HepG2 (cell line): Measurements from ENCODE around the gene SPSB2. TPM values are rescaled to one million over a fixed set of nuclear protein-coding genes. Genes with fewer than 3 reads are reported as not detected.

Experiments used
- CBX2 ChIP-seq, 2 experiments: fragments of 200-600 bp in 1 of 2; sonication (generic); formaldehyde crosslinking in 1 of 2; IDR thresholded peaks; 2 replicates each; pipeline versions ENCODE4 v1.7.0 to v1.8.1; 2018 to 2022; ENCODE audit warnings: low read depth in 2 of 2, low read length in 1 of 2, mild to moderate bottlenecking in 1 of 2, missing genetic modification reagents in 1 of 2
- CSRNP2 ChIP-seq: sonication (generic); formaldehyde crosslinking; conservative IDR thresholded peaks from 2 replicates; pipeline ENCODE4 v1.8.0; 2022; ENCODE audit warnings: low read depth, missing genetic modification reagents
- DZIP1 ChIP-seq: sonication (generic); formaldehyde crosslinking; IDR thresholded peaks from 2 replicates; pipeline ENCODE4 v1.5.0; 2020; ENCODE audit warnings: mild to moderate bottlenecking, missing genetic modification reagents
- FOSL1 ChIP-seq: sonication (generic); formaldehyde crosslinking; IDR thresholded peaks from 2 replicates; pipeline ENCODE4 v1.9.0; 2021; ENCODE audit warnings: missing genetic modification reagents, borderline replicate concordance
- GATAD1 ChIP-seq: IDR thresholded peaks from 2 replicates; pipeline ENCODE4 v1.6.1; 2016; ENCODE audit warnings: missing genetic modification reagents, missing compliant biosample characterization
- GLI4 ChIP-seq: sonication (generic); formaldehyde crosslinking; IDR thresholded peaks from 2 replicates; pipeline ENCODE4 v1.5.1; 2020; ENCODE audit warnings: missing genetic modification reagents, mild to moderate bottlenecking, moderate library complexity, borderline replicate concordance
- HDAC2 ChIP-seq: sonication (generic); formaldehyde crosslinking; IDR thresholded peaks from 2 replicates; pipeline ENCODE4 v1.4.0; 2020; ENCODE audit warnings: missing genetic modification reagents
- MATR3 ChIP-seq: sonication (generic); formaldehyde crosslinking; IDR thresholded peaks from 2 replicates; pipeline ENCODE4 v1.4.0; 2020; ENCODE audit warnings: missing genetic modification reagents
- NFIB ChIP-seq: sonication (generic); formaldehyde crosslinking; IDR thresholded peaks from 2 replicates; pipeline ENCODE4 v1.9.0; 2021; ENCODE audit warnings: missing genetic modification reagents, mild to moderate bottlenecking, borderline replicate concordance
- PCBP2 ChIP-seq: fragments of 200-400 bp; formaldehyde crosslinking; optimal IDR thresholded peaks from 2 replicates; pipeline ENCODE3; 2018; ENCODE audit warnings: low read length, low read depth; ENCODE audit not compliant: poor library complexity, severe bottlenecking
- POLR2G ChIP-seq: fragments of 200-400 bp; formaldehyde crosslinking; IDR thresholded peaks from 2 replicates; pipeline ENCODE4 v1.6.1; 2018; ENCODE audit warnings: mild to moderate bottlenecking, low read depth, low read length, moderate library complexity
- RFXANK ChIP-seq: IDR thresholded peaks from 2 replicates; pipeline ENCODE4 v1.6.1; 2016
- SNAI1 ChIP-seq: sonication (generic); formaldehyde crosslinking; IDR thresholded peaks from 2 replicates; pipeline ENCODE4 v1.5.0; 2020; ENCODE audit warnings: mild to moderate bottlenecking, missing genetic modification reagents, borderline replicate concordance
- SP140L ChIP-seq: sonication (generic); formaldehyde crosslinking; IDR thresholded peaks from 2 replicates; pipeline ENCODE4 v1.4.0; 2020; ENCODE audit warnings: missing genetic modification reagents, borderline replicate concordance
- SSRP1 ChIP-seq: IDR thresholded peaks from 2 replicates; pipeline ENCODE4 v1.6.1; 2016; ENCODE audit warnings: control low read depth
- ZC3H13 ChIP-seq: sonication (generic); formaldehyde crosslinking; IDR thresholded peaks from 2 replicates; pipeline ENCODE4 v1.8.1; 2023; ENCODE audit warnings: mild to moderate bottlenecking, missing genetic modification reagents, moderate library complexity
- ZFP90 ChIP-seq: sonication (generic); formaldehyde crosslinking; IDR thresholded peaks from 2 replicates; pipeline ENCODE4 v1.8.0; 2022; ENCODE audit warnings: missing genetic modification reagents, mild to moderate bottlenecking, inconsistent platforms, borderline replicate concordance
- ZHX1 ChIP-seq: sonication (generic); formaldehyde crosslinking; IDR thresholded peaks from 2 replicates; pipeline ENCODE4 v1.8.1; 2022; ENCODE audit warnings: low read depth, mild to moderate bottlenecking, missing genetic modification reagents
- ZNF253 ChIP-seq: sonication (generic); formaldehyde crosslinking; IDR thresholded peaks from 2 replicates; pipeline ENCODE4 v1.8.0; 2022; ENCODE audit warnings: mild to moderate bottlenecking, missing genetic modification reagents, borderline replicate concordance
- ZNF607 ChIP-seq: sonication (generic); formaldehyde crosslinking; IDR thresholded peaks from 2 replicates; pipeline ENCODE4 v1.5.1; 2020; ENCODE audit warnings: missing genetic modification reagents, mild to moderate bottlenecking, borderline replicate concordance
- polyA plus RNA-seq, 8 experiments: library from polyadenylated mRNA; depleted of rRNA in 3 of 8; stranded (reverse) in 7 of 8; unstranded in 1 of 8; fragments of >200 nt; fragmentation: Illumina TruSeq in 4 of 8; extraction: Trizol in 4 of 8; gene quantifications; 2 replicates each; pipeline versions ENCODE4 v1.2.1 to v1.2.3, GENCODE V29; 2011 to 2016; ENCODE audit warnings: low read depth in 4 of 8, missing spikeins in 1 of 8, mixed read lengths in 1 of 8; ENCODE audit not compliant: insufficient read depth in 1 of 8
- total RNA-seq, 5 experiments: library from RNA; depleted of rRNA; stranded (reverse); fragments of >200 nt; fragmentation: Illumina TruSeq; extraction: Trizol; gene quantifications; 2 replicates each; pipeline ENCODE4 v1.2.3, GENCODE V29; 2016; ENCODE audit warnings: low read depth in 1 of 5

SPSB2 gene
- total and polyA plus RNA-seq, 2 of the 13 experiments (the other 11 are each of a cell fraction or from before 2014, with no cell fraction given): 2.0 to 6.2 TPM

- TF ChIP-seq SNAI1 (CRISPR knock-in tag) (0 out of 2 replicates have a peak, but pooled peaks have one; percentile 52), CSRNP2 (CRISPR knock-in tag) (no peak), ZHX1 (CRISPR knock-in tag) (no peak), ZNF253 (CRISPR knock-in tag) (no peak), RFXANK (peak; percentile 76; the same call in 1 of the 2 replicates), POLR2G (peak; percentile 98), DZIP1 (CRISPR knock-in tag) (peak; percentile 25; the same call in 1 of the 2 replicates), ZC3H13 (CRISPR knock-in tag) (peak; percentile 88), SSRP1 (CRISPR knock-in tag) (no peak), GLI4 (CRISPR knock-in tag) (0 out of 2 replicates have a peak, but pooled peaks have one; percentile 69), ZNF607 (CRISPR knock-in tag) (no peak; the same call in 1 of the 2 replicates), CBX2 (IDR thresholded peaks at IDR 0.05; ENCODE audit: low read depth, low read length) (no peak), CBX2 (CRISPR knock-in tag; IDR thresholded peaks at IDR 0.05; ENCODE audit: low read depth) (no peak), SP140L (CRISPR knock-in tag) (no peak), HDAC2 (no peak), MATR3 (no peak), PCBP2 (no peak), FOSL1 (CRISPR knock-in tag) (no peak), GATAD1 (CRISPR knock-in tag) (peak; percentile 39; the same call in 1 of the 2 replicates), NFIB (CRISPR knock-in tag) (no peak), ZFP90 (CRISPR knock-in tag) (0 out of 2 replicates have a peak, but pooled peaks have one; percentile 63)
These were observed 5.5 kb downstream of the SPSB2 start, which contains the start of gene TPI1 (continued) for GRCh38 chr12:6867413-6868210.
